HTR-8/SVneo (cell line): ENCODE data around the gene CCNF.

Source experiments
- DNase-seq: peaks from one replicate; pipeline ENCODE4 v3.0.0; 2011; ENCODE audit warnings: low spot score, mixed read lengths; ENCODE audit not compliant: insufficient read length
- FAIRE-seq: peaks from 2 replicates; lab custom pipeline; 2011; peaks lifted over from hg19 to GRCh38; lab: Jason Lieb, UNC

Gene CCNF

GRCh38 chr16:2482249-2482648 lies 53.0 kb downstream of the CCNF start:
- FAIRE-seq (no peak), DNase-seq (no peak)

DNA sequence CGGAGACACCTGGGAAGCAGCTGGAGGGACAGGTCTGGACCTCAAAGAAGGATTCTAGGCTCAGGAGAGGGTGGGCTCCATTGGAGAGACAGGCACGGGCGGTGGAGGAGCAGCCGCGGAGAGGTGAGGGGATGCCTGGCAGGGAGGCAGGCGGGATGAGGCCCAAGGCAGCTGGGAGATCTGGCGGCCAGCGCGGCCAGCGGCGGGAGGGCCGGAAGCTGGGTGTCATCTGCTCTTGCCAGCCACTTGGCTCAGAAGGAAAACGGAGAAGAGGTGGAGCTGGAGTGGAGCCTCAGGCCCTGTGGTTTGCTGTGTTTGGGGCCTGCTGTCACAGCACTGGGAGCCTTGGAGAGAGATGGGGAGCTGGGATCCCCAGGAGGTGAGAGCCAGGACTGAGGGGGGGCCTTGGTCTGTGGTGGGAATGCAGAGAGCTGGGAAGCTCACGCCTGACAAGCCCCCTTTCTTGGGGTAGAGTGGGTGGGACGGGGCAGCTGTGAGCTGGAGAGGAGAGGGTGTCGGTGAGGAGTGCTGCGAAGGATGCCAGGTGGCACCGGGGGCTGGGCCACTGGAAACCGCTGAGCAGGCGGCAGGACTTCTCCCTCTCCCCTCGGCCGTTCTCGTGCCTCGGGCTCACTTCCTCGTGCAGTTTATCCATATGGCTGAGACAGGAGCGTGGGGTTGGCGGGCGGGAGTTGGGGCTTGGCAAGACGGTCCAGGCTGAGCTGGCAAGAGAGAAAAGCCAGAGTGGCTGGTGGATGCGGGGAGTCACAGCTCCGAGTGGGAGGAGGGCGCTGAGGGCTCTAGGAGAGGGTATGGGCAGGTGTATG lies 53.7 kb downstream of the CCNF start:
- no peak for DNase-seq
- no peak for FAIRE-seq

DNA sequence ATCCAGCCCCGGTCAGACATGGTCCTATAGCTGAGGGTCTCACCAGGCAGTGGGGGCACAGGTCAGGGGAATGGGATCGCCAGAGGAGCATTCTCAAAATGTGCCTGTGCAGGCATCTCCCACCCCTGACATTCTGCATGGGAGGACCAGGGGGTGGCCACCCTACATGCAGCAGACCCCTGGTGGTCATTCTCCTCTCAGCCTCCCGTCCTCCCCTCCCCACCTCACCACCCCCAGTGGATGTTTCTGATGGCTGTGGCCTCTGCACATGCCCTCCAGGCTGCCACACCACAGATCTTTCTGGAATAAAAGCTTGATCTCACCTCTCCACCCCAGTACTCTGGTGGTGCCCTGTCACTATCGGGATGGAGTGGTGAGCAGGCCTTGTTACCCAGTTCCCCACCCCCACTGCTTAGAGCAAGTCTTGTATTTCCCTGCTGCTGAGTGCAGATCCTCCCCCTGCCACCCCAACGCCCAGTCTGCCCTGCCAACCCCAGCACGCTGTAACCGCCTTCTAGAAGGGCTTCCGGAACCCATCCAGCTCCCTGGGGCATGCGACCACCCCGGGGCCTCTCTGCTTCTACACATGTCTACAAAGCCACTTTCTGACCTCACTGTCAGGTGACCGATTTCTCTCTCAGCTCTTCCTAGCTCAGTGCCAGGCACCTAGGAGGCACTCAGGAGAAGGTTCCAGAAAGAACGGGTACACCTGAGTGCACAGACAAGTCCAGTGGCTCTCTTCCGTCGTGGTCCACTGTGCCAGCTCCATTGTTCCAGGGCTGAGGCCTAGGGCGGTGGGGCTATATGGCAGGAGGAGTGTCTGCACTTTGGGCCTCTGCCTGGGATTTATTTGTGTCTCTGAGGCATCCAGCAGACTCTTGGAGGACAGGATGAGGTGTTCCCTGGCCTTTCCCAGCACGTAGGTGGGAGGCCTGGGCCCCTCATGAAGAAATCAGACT lies 55.0 kb downstream of the CCNF start:
- FAIRE-seq (no peak), DNase-seq (no peak)

DNA sequence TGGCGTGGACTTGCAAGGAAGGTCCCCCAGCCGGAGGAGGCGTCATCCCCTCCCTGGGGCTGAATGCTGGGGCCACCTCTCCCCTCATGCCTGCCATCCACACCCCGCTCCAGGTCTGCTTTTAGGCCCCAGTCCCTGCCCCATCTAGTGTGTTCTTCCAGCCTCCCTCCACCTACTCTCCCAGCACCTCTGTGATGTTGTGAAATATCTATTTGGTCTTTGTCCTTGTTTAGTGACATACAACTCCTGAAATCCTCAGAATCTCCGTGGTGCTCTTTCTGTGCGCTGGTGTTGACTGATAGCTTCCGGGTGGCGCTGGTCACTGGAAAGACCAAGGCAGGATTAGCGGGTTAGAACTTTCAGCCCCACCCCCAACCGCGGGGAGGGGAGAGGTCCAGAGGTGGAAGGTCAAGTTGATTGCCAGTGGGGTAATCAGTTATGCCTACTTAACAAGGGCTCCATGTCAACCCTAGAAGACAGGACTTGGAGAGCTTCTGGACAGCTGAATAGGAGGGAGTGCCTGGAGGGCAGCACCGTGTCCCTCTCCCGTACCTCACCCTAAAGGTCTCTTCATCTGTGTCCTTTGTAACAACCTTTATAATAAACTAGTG lies 55.8 kb downstream of the CCNF start:
- FAIRE-seq (no peak), DNase-seq (no peak)

- DNase-seq (no peak), FAIRE-seq (no peak)
Measured at GRCh38 chr16:2485811-2486507, 56.7 kb downstream of the CCNF start.

GRCh38 chr16:2486645-2487516 lies 57.6 kb downstream of the CCNF start:
- DNase-seq (no peak), FAIRE-seq (no peak)

DNA sequence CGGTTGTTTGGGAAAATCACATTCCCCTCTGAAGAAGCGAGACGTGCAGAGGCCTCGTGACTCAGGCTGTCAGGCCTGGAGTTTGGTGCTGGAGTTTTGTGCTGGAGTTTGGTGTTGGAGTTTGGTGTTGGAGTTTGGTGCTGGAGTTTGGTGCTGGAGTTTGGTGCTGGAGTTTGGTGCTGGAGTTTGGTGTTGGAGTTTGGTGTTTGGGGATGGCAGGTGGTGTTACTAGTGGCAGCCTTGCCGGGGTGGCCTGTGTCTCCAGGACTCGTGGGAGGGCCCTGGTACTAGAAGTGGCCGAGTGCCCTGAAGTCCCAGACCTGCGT lies 58.2 kb downstream of the CCNF start:
- DNase-seq (no peak), FAIRE-seq (no peak)

DNA sequence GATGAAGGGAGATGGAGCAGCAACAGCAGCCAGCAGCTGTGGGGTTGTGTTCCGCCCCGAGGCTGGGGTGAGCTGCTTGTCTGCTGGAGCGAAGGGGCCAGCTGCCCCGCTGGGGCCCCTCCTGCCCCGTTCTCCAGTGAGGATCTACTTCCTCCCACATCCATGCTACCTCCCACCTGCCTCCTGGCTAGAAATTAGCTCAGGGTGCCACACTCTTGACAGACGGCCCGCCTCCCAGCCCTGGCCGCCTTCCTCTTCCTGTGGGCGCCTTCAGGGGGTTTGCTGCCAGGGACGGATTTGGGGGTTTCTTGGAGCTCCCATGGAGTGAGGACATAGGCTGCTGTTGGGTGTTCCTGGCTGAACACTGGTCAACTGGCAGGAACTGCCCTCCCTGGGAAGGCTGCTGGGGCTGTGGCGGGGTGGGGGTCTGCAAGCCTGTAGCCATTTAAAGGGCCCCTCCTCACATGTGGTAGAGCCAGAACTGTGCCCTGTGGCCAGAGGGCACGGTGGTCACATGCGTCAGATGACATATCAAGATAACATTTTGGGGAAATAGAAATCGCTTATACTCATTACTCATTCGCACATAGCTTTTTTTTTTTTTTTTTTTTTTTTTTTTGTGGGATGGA lies 58.8 kb downstream of the CCNF start:
- FAIRE-seq (no peak), DNase-seq (no peak)

GRCh38 chr16:2489581-2489980 lies 60.3 kb downstream of the CCNF start:
- FAIRE-seq = no peak

GRCh38 chr16:2490190-2491105 lies 61.2 kb downstream of the CCNF start:
- FAIRE-seq (no peak), DNase-seq (no peak)

More at GRCh38 chr16:2489581-2489980, 60.3 kb downstream of the CCNF start:
- no peak for DNase-seq

- DNase-seq = no peak
- no peak for FAIRE-seq
Measured at GRCh38 chr16:2492292-2492691, 63.0 kb downstream of the CCNF start.

DNA sequence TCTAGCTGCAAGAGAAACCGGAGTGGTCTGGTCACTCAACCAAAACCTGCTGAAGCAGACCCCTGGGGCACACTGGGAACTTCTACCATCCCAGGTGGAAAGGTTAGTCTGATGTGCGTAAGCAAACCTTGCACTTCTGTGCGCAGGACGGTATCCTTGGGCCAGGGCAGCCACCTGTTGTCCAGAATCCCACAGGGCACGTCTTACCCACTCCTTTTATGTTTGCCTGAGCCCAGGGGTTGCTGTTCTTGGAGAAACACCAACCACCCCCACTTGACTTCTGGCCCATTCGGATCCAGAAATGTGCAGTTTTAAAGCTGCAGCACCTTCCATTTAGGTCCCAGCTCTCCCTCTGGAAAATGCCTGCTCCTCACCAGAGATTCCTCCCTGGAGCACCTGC lies 64.4 kb downstream of the CCNF start:
- no peak for DNase-seq
- no peak for FAIRE-seq

- DNase-seq (no peak), FAIRE-seq (no peak)
Measured at GRCh38 chr16:2494616-2495015, 65.4 kb downstream of the CCNF start.

- DNase-seq (no peak), FAIRE-seq (no peak)
Measured at GRCh38 chr16:2495041-2495440, 65.8 kb downstream of the CCNF start.

- FAIRE-seq (no peak), DNase-seq (no peak)
Measured at GRCh38 chr16:2496223-2497115, 67.2 kb downstream of the CCNF start.

DNA sequence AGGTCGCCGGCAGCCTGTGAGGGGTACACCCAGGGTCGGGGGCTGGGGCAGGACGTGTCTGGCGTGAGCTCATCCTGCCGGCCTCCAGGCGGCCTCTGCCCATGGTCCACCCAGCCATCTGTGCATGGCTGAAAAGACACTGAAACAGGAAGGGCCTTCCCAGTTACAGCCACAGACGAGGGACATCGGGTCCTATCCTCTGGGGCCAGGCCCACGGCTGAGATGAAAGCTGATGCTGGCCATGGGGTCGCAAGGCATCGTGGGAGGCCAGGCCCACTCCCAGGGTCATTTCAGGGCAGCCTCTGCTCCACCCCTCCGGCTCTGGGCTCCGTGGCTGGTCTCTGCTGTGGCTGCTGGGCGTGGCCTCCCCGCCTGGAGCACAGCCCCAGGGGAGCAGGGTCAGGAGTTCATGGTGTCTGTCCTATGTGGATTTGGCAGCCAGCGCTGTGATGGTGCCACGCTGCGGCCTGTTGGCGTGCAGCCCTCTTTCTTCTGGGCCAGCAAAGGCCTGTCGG lies 67.9 kb downstream of the CCNF start:
- DNase-seq (no peak), FAIRE-seq (no peak)
